Hypothalamus (tissue), 51 donors: Measurements from ENCODE around the gene VAMP5.

Experiments used
- DNase-seq, 51 donors: peaks; one replicate each; lab custom pipeline; 2025; lab: John Stamatoyannopoulos, UW

Gene VAMP5

GRCh38 chr2:85619617-85620016 is 35.4 kb downstream of the VAMP5 start:
- no peak for DNase-seq

- no peak for DNase-seq
Observed at GRCh38 chr2:85621338-85621737, 37.1 kb downstream of the VAMP5 start.

GRCh38 chr2:85623991-85624390 is 39.8 kb downstream of the VAMP5 start:
- no peak for DNase-seq

GRCh38 chr2:85628658-85629057 is 44.4 kb downstream of the VAMP5 start:
- no peak for DNase-seq

GRCh38 chr2:85631316-85631715 is 47.1 kb downstream of the VAMP5 start:
- DNase-seq = no peak

GRCh38 chr2:85635011-85635410 is 50.8 kb downstream of the VAMP5 start:
- no peak for DNase-seq

GRCh38 chr2:85635636-85636035 is 51.4 kb downstream of the VAMP5 start:
- DNase-seq = no peak

- no peak for DNase-seq
Observed at GRCh38 chr2:85642725-85643124, 58.5 kb downstream of the VAMP5 start.
